ENCODE results near the gene GPRC6A.
"Not testable (repeated sequence)": the region's sequence is repeated elsewhere in the genome, so short reads cannot be mapped to it uniquely, and the experiment has no call there.

Gene GPRC6A, protein sequence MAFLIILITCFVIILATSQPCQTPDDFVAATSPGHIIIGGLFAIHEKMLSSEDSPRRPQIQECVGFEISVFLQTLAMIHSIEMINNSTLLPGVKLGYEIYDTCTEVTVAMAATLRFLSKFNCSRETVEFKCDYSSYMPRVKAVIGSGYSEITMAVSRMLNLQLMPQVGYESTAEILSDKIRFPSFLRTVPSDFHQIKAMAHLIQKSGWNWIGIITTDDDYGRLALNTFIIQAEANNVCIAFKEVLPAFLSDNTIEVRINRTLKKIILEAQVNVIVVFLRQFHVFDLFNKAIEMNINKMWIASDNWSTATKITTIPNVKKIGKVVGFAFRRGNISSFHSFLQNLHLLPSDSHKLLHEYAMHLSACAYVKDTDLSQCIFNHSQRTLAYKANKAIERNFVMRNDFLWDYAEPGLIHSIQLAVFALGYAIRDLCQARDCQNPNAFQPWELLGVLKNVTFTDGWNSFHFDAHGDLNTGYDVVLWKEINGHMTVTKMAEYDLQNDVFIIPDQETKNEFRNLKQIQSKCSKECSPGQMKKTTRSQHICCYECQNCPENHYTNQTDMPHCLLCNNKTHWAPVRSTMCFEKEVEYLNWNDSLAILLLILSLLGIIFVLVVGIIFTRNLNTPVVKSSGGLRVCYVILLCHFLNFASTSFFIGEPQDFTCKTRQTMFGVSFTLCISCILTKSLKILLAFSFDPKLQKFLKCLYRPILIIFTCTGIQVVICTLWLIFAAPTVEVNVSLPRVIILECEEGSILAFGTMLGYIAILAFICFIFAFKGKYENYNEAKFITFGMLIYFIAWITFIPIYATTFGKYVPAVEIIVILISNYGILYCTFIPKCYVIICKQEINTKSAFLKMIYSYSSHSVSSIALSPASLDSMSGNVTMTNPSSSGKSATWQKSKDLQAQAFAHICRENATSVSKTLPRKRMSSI

DNA sequence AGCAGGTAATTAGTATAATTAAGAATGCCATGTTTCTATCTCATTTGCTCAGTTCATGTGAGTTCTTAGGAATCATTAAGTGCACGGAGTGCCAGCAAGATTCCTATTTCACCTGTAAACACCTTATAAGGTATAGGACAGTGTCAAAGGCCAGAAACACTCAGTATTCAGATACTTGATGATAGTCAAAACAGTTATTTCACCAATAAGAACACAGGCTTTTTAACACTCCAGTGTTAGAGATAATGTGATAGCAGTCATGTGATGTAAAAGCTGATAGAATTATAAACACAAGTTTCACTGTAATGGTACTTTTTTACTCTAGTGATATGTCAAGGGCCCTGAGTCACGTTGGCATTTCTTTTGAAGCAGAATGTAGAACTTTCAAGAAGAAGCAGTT lies at the start of gene GPRC6A:
TSS of gene GPRC6A (minus strand) at position 101 of the 400 bp plus-strand sequence. CDS start at position 31, 70 bp downstream.
- DNase-seq (ENCODE audit: low spot score) = no peak

DNA sequence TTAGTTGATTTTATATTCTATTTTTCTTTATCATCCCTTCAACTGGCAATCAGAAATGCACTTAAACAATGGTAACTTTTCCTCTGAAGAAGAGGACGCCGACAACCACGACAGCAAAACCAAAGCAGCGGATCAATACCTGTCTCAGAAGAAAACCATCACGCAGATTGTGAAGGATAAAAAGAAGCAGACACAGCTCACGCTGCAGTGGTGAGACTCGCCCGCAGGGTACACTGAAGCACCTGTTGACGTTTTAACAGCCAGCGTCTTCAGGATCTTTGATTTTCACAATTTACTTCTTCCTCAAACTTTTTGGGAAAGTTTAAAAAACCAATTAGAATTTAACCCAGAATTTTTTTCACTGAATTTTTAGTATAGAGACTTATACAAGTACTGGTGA lies 48.9 kb upstream of the GPRC6A start:
- no peak for DNase-seq (ENCODE audit: low spot score)

DNA sequence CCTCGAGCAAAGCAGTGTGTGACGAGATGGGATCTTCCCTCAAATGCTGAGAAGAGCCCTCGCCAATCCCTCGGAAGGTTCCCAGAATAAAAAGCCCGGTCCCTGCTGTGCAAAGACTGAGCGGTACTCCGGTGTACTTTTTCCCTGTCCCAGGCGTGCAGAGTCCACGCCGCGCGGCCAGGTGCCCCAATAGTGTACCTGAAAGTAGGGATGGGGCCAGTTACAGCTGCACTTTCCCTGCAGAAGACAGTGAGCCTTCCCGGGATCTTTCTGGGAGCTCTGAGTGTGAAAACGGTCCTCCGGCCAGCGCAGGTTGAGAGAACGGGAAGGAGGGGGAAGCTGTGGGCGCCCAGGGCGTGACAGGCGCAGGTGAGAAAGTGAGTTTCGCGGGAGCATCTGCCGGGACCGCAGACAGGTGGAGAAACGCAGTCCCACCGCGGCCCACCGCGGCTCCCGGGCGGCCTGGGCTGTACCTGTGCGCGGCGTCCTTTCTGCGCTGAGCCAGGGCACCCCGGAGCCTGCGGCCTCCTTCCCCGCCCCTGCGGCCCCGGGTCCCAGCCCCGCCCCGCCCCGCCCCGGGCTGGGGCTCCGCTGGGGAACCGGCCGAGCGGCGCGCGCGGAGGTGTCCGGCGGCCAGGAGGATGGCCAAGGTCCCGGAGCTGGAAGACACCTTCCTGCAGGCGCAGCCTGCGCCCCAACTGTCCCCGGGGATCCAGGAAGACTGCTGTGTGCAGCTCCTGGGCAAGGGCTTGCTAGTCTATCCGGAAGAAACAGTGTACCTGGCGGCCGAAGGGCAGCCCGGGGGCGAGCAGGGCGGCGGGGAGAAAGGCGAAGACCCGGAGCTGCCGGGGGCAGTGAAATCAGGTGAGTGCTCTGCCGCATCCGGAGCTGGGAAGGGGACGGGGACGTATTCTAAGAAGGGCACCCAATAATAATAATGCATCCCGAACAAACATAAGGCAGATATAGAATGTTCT lies 48.0 kb upstream of the GPRC6A start, which contains the start of gene RFX6:
TSS of gene RFX6 (plus strand) at position 608 of the 977 bp plus-strand sequence. CDS start at position 642, 34 bp downstream.
- peak; percentile 15 for DNase-seq (ENCODE audit: low spot score)

DNA sequence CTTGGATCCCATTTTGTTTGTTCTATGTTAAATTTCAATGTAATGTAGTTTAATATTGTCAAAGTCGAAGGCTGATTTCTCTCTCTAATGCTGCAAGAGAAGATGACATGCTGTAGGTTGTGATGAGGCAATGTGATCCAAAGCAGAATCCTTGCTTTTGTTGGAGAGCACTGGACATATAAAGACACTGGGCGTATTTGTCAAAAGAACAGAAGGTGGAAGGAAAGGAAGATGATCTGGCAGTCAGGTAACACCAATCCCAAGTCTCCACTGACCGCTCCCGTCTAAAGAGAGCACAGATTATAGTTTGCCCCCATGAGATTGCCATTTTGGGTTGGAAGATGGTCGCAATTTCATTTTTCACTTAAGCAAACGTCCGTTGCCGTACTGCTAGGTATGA lies 47.2 kb upstream of the GPRC6A start:
- DNase-seq (ENCODE audit: low spot score) = no peak

DNA sequence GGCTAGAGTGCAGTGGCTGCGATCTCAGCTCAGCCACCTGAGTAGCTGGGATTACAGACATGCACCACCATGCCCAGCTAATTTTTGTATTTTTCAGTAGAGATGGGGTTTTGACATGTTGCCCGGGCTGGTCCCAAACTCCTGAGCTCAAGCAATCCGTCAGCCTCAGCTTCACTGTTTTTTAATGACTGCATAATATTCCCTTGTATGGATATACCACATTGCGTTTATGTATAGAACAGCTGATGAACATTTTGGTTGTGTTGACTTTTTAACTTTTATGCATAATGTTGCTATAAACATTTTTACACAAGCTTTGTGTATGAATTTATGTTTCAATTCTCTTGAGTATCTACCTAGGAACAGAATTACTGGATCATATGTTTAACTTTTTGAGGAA lies 43.9 kb upstream of the GPRC6A start:
- DNase-seq (ENCODE audit: low spot score) = no peak

DNA sequence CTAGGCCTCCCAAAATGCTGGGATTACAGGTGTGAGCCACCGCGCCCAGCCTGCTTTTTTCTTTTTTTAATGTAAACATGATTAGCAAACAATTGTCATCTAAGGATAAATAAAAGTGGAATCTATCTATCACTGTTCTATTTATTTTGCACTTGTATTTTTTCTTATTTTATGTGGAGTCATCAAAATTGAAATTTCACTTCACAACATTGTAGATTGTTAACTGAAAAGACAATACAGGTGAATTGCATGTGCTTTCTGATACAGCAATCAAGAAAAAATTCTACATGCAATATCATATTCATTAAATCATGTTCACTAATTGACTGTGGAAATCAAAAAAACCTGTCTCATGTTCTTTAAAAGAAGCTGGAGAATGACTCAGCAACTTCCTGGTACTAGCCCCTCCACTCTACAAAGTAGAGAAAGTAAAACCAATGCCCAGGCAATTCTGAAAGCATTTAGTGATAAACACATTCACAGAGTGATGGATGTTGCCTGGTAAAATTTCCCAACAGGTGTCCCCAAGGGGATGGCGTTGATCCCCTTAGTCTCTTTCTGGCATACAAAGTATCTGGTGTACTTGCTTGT lies 37.5 kb upstream of the GPRC6A start:
- no peak for DNase-seq (ENCODE audit: low spot score)

DNA sequence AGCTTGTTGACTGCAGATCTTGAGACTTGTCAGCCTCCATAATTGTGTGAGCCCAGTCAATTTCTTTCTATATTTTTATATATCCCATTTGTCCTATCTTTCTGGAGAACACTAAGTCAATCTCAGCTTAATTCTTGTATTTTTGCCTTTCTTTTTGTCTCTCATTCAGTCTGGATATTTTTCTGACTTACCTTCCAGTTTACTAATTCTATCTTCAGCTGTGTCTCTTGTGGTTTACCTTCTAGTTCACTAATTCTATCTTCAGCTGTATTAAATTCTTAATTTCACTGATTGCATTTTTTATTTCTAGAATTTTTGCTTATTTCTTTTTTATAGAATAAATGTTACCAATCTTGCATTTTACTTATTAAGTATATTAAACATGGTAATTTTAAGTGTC lies 30.4 kb upstream of the GPRC6A start:
- no peak for DNase-seq (ENCODE audit: low spot score)

DNA sequence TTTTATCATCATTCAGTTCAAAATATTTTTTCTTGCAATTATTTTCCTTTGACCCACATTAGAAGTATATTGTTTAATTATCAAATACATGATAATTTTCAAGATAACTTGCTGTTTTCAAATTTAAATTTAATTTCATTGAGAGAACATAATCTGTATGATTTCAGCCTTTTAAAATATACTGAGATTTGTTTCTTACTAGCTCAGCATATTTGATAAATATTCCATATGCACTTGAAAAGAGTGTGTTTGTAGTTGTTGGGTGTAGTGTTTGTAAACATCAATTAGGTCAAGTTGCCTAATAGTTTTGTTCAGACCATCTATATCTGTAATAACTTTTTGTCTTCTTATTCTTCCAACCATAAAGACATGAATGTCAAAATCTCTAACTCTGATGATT lies 29.2 kb upstream of the GPRC6A start:
- DNase-seq (ENCODE audit: low spot score) = no peak

DNA sequence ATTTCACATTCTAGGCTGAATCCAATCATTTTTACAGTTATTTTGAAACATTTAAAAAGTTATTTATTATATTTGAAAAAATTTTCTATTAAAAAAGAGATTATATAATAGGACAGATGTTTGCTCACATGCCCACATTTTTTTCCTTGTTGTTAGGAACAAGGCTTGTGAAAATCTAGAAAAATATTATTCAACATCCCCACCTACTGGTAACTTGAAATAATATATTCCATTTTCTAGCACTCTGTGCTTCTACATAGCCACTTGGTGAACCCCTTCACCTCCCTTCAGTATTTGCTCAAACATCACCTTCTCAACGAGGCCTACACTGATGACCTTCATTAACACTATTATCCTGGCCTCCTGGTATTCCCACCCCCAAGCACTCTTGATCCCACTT lies 18.3 kb upstream of the GPRC6A start:
- peak; percentile 37 for DNase-seq (ENCODE audit: low spot score)

DNA sequence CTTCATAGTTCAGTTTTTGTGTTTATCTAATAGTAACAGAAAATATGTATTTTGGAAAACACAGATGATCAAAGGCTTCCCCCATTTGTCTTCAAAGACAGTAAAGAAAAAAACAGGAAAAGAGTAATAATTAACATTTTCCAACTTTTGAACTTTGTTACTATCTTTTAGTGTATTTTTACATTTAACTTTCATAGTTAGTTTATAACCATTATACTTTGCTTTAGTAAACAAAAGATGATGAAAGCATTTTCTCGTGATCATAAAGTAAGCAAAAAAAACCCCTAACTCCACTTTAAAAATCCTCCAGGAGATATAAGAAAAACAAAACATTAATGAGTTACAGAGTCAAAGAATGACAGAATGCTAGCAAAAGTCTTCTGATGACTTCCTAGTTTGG lies 13.6 kb upstream of the GPRC6A start:
- no peak for DNase-seq (ENCODE audit: low spot score)

DNA sequence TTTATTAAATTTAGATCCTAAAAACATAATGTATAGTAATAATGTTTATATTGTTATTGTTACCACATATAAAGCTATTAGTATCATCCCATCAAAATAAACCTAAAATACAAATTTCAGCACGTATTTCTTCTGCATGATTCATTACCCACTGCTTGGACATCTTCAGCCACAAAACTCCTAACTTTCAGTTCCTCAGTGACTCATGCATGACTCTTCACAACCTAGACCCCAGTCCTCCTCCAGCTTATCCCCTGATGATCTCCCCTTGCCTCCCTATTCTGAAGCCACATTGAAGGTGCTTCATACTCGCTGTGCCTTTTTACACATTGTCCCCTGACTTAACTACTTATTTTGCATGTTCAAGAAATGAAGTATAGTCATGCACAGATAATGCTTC lies 11.2 kb upstream of the GPRC6A start:
- DNase-seq (ENCODE audit: low spot score) = no peak

DNA sequence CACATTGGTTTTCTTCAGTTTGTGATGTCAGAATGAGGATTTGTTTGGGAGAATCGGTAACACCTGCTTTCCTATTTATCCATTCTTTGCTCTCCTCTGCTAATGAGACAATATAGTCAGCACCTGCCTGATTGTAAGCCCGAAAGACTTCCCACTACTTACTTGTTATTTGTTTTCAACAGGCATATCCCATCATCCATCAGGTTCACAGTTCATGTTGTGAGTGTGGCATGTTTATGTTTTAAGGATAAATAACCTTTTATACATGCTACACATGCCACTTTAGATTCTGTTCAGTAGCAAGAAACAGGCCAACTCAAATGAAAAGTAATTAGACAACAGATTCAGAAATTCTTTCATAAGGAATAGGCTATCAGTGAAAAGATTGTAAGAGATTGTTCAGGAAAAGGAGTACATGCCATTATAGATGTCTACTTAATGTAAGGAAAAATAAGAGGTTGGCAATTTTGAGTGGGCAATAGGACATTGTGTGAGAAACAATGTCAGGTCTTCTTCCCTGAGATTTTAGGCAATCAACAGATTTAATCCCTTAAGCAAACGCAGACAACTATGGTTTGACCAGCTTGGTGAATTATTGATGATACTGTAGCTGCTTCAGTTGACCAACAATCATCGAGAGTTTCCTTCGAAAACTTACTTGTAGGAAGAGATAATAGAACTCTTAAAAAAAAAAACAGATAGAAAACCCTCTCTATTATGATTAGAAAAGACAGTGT lies 7.9 kb upstream of the GPRC6A start:
- no peak for DNase-seq (ENCODE audit: low spot score)

DNA sequence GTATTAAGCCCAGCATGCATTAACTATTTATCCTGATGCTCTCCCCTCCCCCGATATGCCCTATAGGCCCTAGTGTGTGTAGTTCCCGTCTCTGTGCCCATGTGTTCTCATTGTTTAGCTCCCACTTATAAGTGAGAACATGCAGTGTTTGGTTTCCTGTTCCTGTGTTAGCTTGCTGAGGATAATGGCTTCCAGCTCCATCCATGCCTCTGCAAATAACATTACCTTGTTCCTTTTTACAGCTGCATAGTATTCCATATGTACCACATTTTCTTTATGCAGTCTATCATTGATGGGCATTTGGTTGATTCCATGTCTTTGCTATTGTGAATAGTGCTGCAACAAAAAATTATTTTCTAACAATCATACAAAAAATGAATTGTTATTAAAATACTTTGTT lies 5.6 kb upstream of the GPRC6A start:
- not testable (repeated sequence) for DNase-seq (ENCODE audit: low spot score)

DNA sequence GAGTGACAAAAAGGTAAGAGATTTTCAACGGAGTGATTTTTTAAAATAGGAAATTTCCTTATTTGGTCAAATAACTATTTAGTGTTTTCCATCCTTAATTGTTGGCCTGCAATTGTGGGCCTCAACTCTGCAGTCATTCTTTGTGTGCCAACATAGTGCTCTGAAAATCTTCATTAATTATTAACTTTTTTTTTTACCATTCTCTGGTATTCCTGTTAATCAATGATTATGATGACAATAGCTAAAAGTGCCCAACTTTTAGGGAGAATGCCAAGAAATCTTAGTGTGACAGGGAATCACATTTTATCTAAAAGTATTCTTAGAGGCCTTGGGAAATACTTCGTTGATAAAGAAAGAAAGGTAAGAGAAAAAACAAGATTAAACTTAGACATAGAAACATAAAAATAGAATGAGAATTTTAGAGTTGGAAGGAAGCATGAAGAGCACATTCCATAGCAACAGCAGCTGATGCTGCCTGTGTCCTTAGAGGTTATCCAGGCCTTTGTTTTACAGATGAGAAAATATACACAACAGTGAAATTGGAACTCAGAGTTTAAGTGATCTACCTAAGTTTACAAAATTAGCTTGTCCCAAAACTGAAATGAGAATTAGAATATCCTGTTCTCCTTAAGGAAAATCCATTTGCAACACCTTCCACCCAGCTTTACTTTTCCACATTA lies 1.2 kb downstream of the GPRC6A start:
- no peak for DNase-seq (ENCODE audit: low spot score)

DNA sequence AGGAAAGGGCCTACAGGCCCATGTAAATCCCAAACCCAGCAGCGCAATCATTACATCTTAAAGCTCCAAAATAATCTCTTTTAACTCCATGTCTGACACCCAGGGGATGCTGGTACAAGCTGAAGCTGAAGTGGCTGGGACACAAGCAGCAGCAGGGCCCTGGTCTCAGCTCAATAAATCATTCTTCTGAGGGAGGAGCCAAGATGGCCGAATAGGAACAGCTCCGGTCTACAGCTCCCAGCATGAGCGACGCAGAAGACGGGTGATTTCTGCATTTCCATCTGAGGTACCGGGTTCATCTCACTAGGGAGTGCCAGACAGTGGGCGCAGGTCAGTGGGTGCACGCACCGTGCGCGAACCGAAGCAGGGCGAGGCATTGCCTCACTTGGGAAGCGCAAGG lies 12.5 kb downstream of the GPRC6A start:
- not testable (repeated sequence) for DNase-seq (ENCODE audit: low spot score)

DNA sequence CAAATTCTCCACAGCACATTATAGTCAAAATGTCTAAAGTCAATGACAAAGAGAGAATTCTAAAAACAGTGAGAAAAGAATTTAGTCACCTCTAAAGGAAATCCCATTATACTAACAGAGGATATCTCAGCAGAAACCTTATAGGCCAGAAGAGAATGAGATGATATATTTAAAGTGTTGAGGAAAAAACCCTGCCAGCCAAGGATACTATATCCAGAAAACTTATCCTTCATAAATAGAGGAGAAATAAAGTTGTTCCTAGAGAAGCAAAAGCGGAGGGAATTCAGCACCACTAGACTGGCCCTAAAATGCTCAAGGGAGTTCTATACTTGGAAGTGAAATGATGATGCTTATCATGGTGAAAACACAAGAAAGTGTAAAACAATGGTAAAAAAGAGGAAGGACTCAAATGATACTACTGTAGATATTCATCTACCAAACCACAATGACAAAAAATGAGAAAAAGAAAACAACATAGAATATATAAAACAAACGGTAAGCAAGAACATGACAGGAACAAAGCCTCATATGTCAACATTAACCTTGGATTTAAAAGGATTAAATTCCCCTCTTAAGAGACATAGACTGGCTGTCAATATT lies 16.7 kb downstream of the GPRC6A start:
- DNase-seq (ENCODE audit: low spot score) = no peak

DNA sequence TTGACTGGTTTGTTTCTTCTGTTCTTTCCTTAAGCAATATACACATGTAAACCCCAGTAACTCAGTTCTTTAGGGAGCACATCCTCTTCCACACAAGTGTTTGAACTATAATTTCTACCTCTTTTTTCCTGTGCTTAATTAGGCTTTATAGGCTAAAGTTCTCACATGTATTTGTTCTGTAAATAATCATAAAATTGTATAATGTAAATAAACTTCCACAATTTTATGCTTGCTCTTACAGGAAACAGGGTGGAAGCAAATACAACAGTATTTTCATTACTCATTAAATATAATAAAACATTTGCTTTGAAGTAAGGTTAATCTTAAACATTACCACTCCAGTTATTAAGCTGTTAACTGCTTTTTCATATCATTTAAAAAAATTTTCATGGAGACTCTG lies 26.9 kb downstream of the GPRC6A start:
- no peak for DNase-seq (ENCODE audit: low spot score)

DNA sequence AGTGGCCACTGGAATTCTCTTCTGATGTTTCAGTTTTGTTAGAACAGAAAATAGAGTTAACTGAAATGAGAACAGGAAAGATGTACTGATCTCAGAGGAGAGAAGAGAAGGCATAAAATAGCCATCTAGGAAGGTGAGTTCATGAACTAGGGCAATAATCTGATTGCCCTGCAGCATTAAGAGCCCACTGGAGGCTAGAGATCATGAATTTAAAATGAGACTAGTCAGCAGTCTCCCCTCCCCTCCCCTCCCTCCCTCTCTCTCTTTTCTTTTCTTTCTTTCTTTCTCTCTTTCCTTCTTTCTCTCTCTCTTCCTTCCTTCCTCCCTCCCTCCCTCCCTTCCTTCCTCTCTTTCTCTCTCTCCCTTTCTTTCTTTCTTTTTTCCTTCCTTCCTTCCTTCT lies 28.9 kb downstream of the GPRC6A start:
- DNase-seq (ENCODE audit: low spot score) = no peak

DNA sequence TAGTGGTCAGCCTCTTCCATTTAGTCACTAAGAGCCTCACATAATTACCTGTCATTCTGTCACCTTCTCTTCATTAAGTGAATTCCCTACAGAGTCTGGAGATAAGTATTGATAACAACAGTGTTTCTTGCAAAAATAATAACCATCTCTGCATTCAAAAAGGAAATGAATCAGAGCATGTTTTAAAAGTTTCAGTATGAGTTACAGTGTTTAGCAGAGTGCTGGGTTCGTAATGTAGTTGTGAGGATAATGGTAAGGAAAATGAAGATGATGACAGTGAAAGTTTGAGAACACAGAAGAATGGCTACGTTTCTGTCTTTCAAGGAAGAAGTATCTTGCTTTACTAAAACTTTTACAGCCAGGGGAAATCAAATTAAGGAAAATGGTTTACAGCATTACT lies 31.3 kb downstream of the GPRC6A start:
- DNase-seq (ENCODE audit: low spot score) = no peak

DNA sequence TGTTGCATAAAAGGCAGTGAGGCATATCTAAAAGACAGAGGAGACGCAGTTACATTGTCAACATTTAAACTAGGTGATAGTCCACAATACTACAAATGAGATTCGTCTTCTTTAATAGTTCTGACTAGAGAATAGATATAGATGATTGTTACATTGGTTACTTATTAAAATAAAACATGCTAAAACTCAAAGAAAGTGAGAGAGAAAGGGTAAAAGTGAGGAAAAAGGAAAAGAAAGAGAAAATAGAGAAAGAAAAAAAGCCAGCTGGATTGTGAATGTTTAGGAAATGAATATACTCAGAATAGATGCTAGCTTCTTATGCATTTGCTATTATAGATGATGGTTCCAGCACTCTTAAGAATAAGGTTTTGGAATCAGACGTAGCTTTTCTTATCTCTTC lies 35.7 kb downstream of the GPRC6A start:
- no peak for DNase-seq (ENCODE audit: low spot score)

Measured in GM03348 (cell line).